SU-DHL-6 (cell line): ENCODE results near the gene PLA2G2C.

Source experiments
- CTCF ChIP-seq: fragments of 200-600 bp; sonication (generic); IDR thresholded peaks from one replicate; pipeline ENCODE4 v1.5.1; 2017; ENCODE audit warnings: antibody characterized with exemption, mild to moderate bottlenecking, low read length, moderate library complexity; ENCODE audit not compliant: insufficient read depth, poor library complexity, severe bottlenecking
- EZH2phosphoT487 ChIP-seq: fragments of 200-600 bp; sonication (generic), shearing (Covaris generic); conservative IDR thresholded peaks from 2 replicates; pipeline ENCODE4 v1.6.1; 2018; ENCODE audit warnings: mild to moderate bottlenecking, antibody characterized with exemption, low read length, moderate library complexity, mixed read lengths

- TF ChIP-seq CTCF, result no peak
- TF ChIP-seq EZH2phosphoT487, result no peak
These were observed 20.3 kb downstream of the PLA2G2C start for GRCh38 chr1:20166051-20166450.
